Stimulated activated CD8-positive, alpha-beta memory T cell treated with anti-CD3 and anti-CD28 coated beads, Interleukin-15, amount 100 ng/mL, for 24 hours (primary cell): ENCODE measurements around the gene C11orf71.

Source experiments
- DNase-seq: peaks from one replicate; pipeline ENCODE4 v3.0.0-alpha.2; 2020; ENCODE audit warnings: low read depth

The C11orf71 gene

GRCh38 chr11:114399490-114400215, 658 bp downstream of the C11orf71 start:
- no peak for DNase-seq

- no peak for DNase-seq
These were observed 1.9 kb downstream of the C11orf71 start for GRCh38 chr11:114398303-114398920.

- DNase-seq, result no peak
These were observed 2.8 kb downstream of the C11orf71 start for GRCh38 chr11:114397349-114397982.

- DNase-seq, result no peak
These were observed 3.4 kb downstream of the C11orf71 start for GRCh38 chr11:114396916-114397315.

- DNase-seq, result no peak
These were observed 4.6 kb downstream of the C11orf71 start for GRCh38 chr11:114395736-114396135.

GRCh38 chr11:114392735-114393667, 7.3 kb downstream of the C11orf71 start:
- no peak for DNase-seq

- DNase-seq, result no peak
These were observed 13.8 kb downstream of the C11orf71 start for GRCh38 chr11:114386545-114386944.

GRCh38 chr11:114386131-114386530, 14.2 kb downstream of the C11orf71 start:
- no peak for DNase-seq

GRCh38 chr11:114384487-114384886, 15.8 kb downstream of the C11orf71 start:
- DNase-seq, result no peak

GRCh38 chr11:114382509-114382908, 17.8 kb downstream of the C11orf71 start:
- DNase-seq, result no peak

- DNase-seq, result no peak
These were observed 20.8 kb downstream of the C11orf71 start for GRCh38 chr11:114379394-114380069.

- DNase-seq, result no peak
These were observed 22.6 kb downstream of the C11orf71 start for GRCh38 chr11:114377612-114378267.

GRCh38 chr11:114375052-114375451, 25.3 kb downstream of the C11orf71 start:
- DNase-seq, result no peak

GRCh38 chr11:114368918-114369680, 31.2 kb downstream of the C11orf71 start:
- DNase-seq, result no peak

GRCh38 chr11:114367244-114367957, 32.9 kb downstream of the C11orf71 start:
- no peak for DNase-seq

- no peak for DNase-seq
These were observed 33.7 kb downstream of the C11orf71 start for GRCh38 chr11:114366331-114367243.

GRCh38 chr11:114362958-114363357, 37.4 kb downstream of the C11orf71 start:
- no peak for DNase-seq

GRCh38 chr11:114362326-114362725, 38.0 kb downstream of the C11orf71 start:
- DNase-seq, result no peak

- DNase-seq, result no peak
These were observed 41.0 kb downstream of the C11orf71 start for GRCh38 chr11:114359342-114359741.
